C4-2B (cell line): ENCODE data around the gene SMURF1.

ENCODE experiments used
- ZFX ChIP-seq: fragments of 450-650 bp; IDR thresholded peaks from 2 replicates; pipeline ENCODE4 v1.6.1; 2017
- TF ChIP-seq, protein P1 (sequence below): fragments of 450-650 bp; conservative IDR thresholded peaks from 2 replicates; pipeline ENCODE4 v1.5.1; 2017; ENCODE audit warnings: mild to moderate bottlenecking

DNA sequence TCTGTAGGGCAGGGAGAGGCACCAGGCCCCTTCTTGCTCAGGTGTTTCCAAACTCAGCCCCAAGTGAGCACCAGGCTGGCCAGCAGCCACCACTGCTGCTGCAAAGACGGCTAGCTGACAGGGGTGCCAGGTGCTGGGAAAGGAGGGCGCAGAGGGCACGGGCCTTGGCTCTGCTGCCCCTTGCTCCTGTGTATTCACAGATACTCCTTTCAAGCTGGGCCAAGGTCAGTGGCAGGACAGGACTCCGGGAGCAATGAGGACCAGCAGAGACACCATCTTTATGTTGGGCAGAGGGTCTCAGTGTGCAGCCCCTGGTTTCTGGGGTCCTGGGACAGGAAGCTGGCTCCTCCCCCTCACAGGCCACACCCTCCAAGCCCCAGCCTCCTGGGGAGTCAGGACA, 110.1 kb downstream of the SMURF1 start:
- TF ChIP-seq, protein P1, sequence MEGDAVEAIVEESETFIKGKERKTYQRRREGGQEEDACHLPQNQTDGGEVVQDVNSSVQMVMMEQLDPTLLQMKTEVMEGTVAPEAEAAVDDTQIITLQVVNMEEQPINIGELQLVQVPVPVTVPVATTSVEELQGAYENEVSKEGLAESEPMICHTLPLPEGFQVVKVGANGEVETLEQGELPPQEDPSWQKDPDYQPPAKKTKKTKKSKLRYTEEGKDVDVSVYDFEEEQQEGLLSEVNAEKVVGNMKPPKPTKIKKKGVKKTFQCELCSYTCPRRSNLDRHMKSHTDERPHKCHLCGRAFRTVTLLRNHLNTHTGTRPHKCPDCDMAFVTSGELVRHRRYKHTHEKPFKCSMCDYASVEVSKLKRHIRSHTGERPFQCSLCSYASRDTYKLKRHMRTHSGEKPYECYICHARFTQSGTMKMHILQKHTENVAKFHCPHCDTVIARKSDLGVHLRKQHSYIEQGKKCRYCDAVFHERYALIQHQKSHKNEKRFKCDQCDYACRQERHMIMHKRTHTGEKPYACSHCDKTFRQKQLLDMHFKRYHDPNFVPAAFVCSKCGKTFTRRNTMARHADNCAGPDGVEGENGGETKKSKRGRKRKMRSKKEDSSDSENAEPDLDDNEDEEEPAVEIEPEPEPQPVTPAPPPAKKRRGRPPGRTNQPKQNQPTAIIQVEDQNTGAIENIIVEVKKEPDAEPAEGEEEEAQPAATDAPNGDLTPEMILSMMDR, result no peak
- TF ChIP-seq ZFX, result no peak
